NOMO-1 treated with DMSO at 0.1 percent for 48 hours (cell line): Measurements from ENCODE around the gene SPRY1.

Experiments used
- DNase-seq: peaks from one replicate; lab custom pipeline; 2025; ENCODE audit not compliant: unreplicated experiment; lab: John Stamatoyannopoulos, UW

The SPRY1 gene

DNA sequence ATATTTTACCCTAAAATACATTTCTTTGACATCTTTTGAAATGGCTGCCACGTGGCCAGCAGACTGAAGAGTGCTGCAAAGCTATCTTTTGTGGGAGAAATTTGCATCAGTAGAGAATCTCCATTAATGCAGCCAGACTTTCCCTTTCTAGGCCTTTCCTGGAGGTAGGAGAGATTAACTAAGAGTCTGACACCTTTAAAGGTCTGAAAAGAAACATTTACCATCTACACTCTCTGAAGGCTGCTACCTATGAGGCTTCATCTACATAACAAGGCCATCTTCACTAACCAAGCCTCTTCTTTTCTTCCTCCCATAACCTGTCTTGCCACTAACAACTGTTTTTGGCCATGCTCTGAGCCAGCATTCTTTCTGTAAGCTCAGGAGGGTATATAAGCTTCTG, 17.8 kb upstream of the SPRY1 start:
- no peak for DNase-seq

DNA sequence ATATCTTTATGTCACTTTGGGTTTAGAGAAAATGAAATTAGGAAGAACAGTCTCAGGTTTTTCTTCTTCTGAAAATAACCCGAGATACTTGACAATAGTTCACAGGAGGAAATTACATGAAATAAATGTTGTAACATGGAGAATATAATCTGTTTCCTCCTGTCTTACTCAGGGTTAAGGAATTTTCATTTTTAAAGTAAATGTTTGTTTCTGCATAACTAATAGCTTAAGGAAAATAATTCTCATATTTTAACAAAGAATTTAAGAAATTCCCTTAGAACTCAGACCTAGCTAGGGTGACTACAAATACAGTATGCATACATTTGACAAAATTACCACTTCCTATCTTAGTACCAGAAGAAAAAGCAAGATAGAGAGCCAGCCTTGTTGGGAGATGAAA, 17.2 kb upstream of the SPRY1 start:
- no peak for DNase-seq

DNA sequence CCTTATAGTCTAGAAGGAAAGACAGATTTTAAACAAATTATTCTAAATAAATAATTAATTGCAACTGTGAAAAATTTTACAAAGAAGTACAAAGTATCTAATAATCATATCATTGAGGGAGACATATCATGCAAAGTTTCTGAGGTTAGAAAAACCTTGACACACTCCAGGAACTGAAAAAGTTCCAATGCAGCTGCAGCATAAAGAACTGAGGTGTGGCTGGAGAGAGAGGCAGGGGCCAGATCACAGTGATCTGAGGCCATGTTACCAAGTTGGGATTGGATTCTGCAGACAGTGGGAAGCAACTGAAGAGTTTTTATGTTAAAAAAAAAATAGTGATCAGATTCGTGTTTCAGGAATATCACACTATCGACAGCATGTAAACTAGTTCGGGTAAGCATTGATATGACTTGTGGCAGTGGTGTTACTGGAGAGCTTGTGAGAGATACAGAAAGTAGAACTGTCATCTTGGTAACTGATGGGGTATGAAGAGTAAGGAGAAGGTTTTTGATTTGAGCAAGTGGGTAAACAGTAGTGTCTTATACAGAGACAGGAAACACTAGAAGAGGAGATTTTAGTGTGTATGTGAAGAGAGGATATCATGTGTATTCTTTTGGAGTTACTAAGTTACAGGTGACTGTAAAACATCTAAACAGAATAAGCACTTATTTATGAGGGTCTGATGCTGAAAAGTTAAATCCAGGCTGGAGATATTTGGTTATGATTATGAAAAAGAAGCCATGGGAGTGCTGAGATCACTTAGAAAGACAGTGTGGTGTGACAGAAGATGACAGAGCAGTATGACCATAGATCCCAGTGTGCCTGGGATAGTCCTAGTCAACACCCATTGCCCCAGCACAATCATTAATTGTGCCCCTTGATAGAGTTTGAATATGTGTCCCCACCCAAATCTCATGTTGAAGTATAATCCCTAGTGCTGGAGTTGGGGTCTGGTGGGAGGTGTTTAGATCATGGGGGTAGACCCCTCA, 15.6 kb upstream of the SPRY1 start:
- DNase-seq, result no peak

DNA sequence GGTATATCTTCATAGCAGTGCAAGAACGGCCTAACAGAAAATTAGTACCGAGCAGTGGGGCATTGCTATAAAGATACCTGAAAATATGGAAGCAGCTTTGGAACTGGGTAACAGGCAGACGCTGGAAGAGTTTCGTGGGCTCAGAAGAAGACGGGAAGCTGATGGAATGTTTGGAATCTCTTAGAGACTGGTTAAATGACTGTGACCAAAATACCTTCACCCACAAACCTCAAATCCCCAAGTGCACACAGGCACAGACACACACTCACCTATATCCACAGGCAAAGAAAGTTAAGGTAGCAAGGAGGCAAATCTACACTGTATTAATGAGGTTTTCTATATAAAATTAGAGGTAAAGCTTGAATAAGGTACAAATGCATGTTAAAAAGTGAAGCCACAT, 14.6 kb upstream of the SPRY1 start:
- DNase-seq, result no peak

DNA sequence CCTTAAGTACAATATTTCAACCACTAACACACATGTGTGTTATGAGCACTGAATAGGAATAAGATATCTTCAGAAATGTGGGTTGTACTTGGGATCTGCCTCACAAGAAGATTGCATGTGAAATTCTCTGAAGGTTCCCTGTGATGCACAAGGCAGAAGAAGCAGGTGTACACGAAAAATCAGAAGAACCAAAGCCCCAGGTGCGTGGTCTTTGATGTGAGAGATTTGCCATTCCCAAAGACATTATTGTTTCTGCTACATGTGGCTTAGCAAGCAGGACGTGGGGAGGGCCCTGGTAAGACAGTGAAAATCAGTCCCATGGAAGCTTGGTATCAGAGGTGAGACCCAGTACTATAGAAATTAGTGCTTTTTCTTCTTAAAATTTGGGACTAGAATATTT, 13.0 kb upstream of the SPRY1 start:
- no peak for DNase-seq

DNA sequence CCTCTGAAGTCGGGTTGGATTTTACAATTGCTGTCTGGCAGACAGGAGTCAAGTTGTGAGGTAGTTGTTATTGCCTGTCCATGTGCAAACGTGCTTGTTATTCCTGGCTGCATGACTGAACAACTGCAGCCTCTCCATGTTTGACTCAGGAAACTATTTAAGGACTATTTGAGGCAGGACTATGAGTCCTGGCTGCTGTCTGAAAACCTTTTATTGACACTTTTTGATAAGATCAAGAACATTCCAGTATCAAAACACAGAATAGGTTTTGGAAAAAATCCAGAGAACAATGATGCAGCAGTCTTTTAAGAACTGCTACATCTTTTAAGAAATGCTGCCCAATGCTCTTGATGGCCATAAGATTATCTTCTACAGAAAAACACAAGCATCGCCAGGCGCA, 10.0 kb upstream of the SPRY1 start:
- no peak for DNase-seq

DNA sequence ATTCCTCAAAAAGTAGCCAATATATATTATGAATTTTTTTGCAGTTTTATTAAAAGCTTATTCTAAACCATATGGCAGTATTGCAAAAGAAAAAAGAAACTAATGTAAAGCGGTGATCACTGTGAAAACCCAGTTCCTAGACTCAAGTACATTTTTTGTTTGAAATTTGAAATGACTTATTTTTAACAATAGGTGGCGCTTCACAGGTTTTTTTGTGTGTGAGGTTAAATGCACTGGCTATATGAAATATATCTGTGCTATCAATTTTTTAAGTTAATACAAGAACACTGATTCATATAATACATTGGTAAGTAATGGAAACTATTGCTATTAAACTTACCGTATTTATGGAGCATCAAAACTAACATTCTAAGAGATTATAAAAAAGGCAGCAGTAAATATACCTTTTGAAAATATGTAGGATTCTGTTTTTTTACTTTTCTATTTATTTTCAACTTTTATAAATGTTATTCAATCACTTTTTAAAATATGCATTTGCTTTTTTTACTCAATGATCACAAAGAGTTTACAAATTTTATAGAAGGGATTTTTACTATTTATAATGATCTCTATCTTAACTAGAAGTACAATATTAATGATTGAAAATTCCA, 5.6 kb upstream of the SPRY1 start:
- peak; percentile 13 for DNase-seq

DNA sequence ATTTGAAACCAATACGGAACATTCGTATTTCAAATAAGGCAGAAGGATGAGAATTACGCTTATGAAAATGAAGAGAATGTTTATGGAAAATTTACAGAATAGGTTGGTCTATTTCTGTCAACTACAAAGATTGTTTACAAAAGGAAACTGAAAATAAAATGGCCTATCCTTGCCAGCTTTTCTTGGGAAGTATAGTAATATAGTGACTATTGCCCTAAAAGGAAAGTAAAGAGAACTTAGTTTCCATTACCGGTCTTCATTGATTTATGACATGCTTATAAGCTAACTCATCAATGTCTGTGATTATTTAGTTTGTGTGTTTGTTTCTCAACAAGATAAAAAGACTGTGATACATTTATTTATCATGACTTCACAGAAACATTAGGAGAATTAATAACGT, 2.9 kb upstream of the SPRY1 start:
- DNase-seq, result no peak

DNA sequence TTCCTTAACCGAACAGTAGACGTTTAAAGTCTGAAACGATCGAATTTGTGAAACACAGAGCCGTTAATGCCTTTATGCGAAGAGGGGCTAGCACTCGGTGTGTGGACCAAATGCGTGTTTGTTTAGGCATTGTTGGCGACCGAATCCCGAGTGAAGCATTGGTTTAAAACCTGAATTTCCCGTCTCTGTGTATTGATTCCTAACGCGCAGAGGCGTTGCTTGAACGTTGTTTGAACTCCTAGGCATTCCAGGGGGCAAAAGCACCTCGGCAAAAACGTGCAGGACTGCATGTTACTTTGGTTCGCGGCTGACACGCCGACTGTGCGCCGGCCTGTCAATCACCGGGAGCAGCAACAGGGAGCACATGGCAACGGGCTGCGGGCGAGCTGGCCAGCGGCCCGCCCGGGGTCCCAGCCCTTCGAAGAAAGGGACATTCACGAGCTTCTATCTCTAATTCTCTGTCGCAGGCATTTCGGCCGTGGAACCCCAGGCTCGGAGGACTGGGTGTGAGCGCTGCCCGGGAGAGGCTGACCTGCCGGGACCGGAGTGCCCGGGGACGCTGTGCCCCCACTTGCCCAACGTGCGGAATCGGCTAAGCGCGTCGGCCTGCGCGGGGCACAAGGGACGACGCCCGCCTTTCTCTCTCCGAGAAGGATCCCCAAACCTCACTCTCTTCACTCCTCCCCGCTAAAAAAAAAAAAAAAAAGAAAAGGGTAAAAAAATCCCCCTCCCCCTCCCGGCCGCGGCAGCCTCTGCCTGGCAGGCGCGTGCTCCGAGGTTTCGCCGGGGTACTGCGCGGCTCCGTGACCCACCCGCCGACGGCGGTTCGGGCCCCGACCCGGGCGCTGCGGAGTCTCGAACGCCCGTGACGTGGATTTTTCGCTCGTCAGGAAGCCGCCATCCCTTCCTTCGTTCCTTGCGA, 810 bp downstream of the SPRY1 start:
- DNase-seq, result peak; percentile 17

DNA sequence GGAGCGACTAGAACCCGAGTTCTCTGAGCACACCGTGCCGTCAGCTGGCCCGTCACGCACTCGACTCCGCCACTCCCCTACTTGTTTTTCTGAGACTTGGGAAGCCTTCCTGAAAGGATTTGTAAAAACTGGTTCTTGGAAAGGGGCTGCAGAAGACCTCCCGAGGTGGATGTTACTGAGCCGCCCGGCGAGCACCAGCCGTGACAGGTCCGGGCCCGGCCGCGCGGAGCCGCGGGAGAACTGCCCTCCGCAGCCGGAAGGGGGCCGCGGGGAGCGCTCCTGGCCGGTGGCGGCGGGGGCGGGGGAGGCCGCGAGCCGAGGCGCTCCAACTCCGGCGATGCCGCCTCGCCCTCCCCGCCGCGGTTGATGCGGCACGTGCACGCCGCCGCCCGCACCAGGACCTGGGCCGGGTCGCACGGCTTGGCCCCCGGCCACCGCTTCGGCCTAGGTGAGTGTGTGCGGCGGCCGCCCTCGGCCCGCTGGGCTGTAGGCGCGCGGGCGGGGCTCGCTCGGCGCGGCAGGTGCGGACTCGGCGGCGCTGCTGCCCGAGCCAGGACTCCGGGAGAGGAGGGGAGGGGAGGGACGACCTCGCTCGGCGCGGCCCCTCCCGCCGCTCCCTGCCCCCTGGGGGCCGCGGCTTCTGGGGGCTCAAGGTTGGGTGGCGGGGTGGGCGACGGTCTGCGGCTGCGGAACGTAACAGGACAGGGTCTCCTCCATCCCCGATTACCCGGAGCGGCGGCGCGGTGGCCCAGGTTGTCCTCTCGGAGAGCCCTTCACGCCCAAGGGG, 1.7 kb downstream of the SPRY1 start:
- DNase-seq, result peak; percentile 36

DNA sequence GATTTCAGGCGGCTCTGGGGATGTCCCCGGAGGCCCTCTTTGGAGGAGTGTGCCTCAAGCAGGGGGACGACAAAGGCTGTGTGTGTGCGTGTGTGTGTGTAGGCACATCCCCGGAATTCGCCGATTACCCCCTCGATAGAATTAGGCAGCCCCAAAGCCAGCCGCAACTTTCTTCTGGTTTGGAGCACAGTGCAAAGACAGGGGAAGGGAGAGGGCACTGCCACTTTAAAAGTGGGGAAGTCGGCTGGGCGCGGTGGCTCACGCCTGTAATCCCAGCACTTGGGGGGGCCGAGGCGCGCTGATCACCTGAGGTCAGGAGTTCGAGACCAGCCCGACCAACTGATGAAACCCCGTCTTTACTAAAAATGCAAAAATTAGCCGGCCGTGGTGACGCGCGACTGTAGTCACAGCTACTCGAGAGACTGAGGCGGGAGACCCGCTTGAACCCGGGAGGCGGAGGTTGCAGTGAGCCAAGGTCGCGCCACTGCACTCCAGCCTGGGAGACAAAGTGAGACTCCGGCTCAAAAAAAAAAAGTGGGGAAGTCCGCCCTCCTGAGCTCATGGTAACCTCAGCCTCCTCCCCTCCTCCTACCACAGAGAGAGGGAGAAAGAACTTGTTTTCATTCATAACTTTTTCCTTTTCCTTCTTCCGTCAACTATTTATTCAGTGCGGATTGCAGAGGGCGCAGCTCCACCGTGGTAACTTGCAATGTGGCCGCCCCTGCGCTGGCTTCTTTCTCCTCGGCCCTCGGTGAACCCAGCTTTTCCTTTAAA, 2.4 kb downstream of the SPRY1 start:
- peak; percentile 35 for DNase-seq

DNA sequence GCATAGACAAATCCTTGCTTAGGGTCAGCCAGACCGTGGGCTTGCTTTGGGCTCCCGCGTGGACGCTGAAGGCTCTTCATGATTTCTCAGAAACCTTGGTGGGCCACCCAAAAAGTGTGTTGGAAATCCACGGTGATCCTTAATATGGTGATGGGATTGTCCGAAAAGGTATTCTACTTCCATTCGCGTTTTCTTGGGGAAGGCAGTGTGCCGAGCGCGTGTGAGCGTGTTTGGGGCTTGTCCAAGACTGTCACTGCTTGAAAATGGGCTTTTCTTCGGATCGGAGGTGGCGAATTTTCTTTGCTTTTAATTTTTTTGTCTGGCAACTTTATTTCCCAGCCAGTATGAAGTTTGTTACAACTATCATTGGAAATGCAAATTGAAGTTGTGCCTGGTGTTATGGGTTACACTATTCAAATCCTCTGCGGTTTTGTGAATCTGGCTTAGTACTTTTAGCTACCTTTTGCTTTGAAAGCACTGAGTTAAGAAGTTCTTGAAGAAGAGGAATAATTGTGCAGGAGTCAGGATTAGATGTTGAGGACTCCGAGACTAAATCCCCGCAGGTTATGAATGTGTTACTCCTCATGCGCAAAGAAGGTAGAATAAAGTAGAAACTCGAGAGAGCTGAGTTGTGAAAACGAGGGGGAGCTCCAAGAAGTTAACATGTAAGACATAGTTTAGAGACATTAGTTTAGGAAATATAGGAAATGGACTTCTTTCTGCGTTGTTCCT, 3.2 kb downstream of the SPRY1 start:
- no peak for DNase-seq

DNA sequence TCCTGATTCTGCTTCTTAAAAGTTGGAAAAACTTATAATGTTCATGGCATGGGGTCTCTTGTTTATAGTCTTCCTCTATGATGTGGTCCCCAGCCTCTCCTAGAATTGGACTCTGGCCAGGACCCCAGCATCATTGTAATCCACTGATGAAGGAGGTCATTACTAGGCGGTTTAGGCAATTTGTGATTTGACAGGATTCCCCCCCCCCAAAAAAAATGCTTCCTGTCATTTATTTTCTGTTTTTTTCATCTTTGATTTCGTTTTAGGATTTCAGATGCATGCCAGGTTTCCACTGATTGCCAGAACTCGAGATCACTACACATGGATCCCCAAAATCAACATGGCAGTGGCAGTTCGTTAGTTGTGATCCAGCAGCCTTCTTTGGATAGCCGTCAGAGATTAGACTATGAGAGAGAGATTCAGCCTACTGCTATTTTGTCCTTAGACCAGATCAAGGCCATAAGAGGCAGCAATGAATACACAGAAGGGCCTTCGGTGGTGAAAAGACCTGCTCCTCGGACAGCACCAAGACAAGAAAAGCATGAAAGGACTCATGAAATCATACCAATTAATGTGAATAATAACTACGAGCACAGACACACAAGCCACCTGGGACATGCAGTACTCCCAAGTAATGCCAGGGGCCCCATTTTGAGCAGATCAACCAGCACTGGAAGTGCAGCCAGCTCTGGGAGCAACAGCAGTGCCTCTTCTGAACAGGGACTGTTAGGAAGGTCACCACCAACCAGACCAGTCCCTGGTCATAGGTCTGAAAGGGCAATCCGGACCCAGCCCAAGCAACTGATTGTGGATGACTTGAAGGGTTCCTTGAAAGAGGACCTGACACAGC, 4.9 kb downstream of the SPRY1 start:
- no peak for DNase-seq

DNA sequence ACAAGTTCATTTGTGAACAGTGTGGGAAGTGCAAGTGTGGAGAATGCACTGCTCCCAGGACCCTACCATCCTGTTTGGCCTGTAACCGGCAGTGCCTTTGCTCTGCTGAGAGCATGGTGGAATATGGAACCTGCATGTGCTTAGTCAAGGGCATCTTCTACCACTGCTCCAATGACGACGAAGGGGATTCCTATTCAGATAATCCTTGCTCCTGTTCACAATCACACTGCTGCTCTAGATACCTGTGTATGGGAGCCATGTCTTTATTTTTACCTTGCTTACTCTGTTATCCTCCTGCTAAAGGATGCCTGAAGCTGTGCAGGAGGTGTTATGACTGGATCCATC, 5.5 kb downstream of the SPRY1 start:
- no peak for DNase-seq

DNA sequence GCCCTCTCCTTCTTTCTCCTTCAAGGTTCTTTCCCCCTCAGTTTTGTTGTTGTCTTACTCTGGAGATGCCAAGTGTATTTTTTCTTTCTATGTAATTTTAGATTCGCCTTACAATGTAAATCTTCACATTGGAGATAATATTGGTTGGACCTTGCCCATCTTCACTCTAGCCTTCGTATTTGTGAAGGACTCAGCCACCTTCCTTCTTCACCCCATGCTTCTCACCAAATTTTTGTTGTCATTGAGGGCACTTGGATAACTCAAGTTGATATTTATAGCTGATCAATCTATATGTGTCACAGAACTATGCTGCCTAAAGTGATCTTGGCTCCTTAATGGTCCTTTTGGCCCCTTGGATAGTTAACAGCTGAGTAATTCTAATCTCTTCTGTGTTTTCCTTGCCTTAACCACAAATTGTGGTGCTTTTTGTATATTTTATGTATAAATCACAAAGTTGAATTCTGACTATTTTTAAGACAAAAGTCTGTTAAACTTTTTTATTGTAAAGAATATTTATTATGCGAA, 6.5 kb downstream of the SPRY1 start:
- DNase-seq, result no peak

DNA sequence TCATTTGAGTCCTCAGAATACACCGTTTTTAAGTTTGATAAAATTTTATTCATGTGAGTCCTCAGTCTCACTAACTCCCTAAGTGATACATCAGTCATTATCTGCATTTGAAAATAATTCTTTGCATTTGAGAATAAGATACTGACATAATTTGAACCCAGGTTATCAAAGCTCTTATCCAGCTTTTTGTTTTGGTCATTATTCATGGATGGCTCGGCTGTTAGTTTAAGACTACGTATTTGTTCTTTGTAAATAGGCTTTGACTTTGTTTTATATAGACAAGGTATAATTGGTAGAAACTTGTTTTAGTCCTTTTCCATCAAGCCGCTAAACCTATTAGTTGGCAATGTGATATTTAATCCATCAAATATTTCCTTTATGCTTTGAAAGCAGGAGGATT, 7.9 kb downstream of the SPRY1 start:
- no peak for DNase-seq

DNA sequence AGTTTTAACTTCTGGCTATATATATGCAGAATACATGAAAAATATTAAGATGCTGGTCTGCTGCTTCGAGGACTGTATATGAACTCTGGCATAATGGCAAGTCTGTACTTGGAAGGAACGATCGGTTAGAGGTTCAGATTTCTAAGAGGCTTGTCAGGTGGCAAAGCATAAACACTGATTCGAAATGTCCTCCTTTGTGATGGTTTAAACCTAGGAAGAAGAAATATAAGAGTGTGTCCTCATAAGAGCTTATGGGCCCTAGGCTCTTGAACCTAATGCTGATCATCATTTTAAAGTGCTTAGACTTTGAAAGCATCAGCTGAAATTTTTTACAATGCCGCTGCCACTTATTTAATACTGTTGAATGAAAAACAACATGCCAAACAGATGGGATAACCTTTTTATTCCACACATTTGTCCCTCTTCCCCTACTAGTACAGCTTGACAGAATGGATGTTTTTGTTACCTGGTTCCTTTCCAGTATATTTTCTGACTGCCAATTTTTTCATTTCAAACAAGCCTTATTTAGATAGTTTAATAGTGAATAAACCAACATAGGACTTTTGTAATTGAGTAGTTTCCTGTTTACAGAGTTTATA, 8.8 kb downstream of the SPRY1 start:
- DNase-seq, result no peak

DNA sequence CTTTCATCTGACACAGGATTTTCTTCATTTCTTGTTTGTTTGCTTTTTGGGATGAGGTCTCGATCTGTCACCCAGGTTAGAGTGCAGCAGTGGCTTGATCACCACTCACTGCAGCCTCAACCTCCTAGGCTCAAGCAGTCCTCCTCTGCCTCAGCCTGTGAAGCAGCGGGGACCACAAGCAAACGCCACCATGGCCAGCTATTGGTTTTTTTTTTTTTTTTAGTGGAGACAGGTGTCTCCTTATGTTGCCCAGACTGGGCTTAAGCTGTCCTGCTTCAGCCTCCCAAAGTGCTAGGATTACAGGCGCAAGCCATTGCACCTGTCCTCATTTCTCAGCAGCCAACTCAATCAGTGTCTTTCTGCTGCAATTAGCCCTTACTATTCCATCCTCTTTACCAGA, 10.3 kb downstream of the SPRY1 start:
- DNase-seq, result no peak
